Adrenal gland (tissue), 5 donors: ENCODE data around the gene ZNF217.

Experiments used
- POLR2A ChIP-seq, 2 donors: fragments of 450-650 bp; IDR thresholded peaks; one replicate each; pipeline ENCODE4 v1.6.1; 2017; ENCODE audit warnings: antibody characterized with exemption in 2 of 2, mild to moderate bottlenecking in 2 of 2, moderate library complexity in 1 of 2
- TF ChIP-seq, protein P1 (sequence below), 6 experiments: fragments of 450-650 bp in 4 of 6; fragments of 200-600 bp in 2 of 6; sonication (generic) in 1 of 6; IDR thresholded peaks; 1 replicate in 5 of 6; 2 replicates in 1 of 6; pipeline versions ENCODE4 v1.5.1 to v1.8.0; 2016 to 2021; ENCODE audit warnings: antibody characterized with exemption in 6 of 6, mild to moderate bottlenecking in 2 of 6, moderate library complexity in 1 of 6
- donor health status: DM: no; HTN: no; CAD: no.

DNA sequence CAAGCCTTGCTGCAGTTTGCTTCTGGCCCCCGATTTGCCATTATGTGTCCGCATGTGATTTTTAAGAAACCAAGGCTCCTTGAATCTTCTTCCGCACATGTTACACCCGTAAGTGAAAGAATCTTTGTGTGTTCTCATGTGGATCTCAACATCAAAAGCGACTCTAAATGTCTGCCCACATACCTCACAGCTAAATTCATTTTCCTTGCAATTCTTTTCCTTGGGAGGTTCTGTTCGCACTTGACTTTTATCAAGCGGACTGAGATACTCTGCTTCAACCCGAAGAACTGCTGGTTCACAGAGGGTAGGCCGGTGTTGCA, 11.4 kb downstream of the ZNF217 start:
- TF ChIP-seq, protein P1, sequence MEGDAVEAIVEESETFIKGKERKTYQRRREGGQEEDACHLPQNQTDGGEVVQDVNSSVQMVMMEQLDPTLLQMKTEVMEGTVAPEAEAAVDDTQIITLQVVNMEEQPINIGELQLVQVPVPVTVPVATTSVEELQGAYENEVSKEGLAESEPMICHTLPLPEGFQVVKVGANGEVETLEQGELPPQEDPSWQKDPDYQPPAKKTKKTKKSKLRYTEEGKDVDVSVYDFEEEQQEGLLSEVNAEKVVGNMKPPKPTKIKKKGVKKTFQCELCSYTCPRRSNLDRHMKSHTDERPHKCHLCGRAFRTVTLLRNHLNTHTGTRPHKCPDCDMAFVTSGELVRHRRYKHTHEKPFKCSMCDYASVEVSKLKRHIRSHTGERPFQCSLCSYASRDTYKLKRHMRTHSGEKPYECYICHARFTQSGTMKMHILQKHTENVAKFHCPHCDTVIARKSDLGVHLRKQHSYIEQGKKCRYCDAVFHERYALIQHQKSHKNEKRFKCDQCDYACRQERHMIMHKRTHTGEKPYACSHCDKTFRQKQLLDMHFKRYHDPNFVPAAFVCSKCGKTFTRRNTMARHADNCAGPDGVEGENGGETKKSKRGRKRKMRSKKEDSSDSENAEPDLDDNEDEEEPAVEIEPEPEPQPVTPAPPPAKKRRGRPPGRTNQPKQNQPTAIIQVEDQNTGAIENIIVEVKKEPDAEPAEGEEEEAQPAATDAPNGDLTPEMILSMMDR (IDR thresholded peaks at IDR 0.05): no peak
- TF ChIP-seq POLR2A (IDR thresholded peaks at IDR 0.05): no peak
